ENCODE data around the gene AGAP1. TPM values are rescaled to one million over a fixed set of nuclear protein-coding genes. Genes with fewer than 3 reads are reported as not detected.

Gene AGAP1
- total RNA-seq, 1 donor from 2014 or later: 39.4 TPM

DNA sequence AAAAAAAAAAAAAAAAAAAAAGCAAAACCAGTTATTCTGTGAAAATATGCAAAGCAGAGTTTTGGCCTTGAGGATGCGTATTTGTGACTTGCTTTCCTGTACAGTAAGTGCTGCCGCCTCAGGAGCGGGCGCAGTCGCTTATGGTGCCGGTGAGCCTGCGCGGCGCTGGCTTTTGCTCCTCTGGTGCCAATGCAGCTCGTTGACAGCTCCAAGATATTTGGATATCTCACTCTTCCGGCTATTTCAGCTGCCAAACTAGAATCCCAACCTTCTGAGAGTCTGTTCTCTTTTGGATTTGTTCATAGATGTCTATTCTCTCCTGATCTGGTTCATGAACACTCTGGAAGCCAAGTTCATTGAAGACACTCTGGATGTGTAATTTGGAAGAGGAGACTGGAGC, 184.1 kb downstream of the AGAP1 start:
- no peak overlapping the region for H3K4me3 Mint-ChIP-seq (ENCODE audit: unreplicated experiment)
- no peak overlapping the region for H3K27ac Mint-ChIP-seq (ENCODE audit: unreplicated experiment)
- H3K27me3 ChIP-seq (ENCODE audit: insufficient read depth, low read length): peaks cover 5% of the 10 kb centered on the region
- no peaks in the 10 kb centered on the region for H3K9me3 Mint-ChIP-seq (ENCODE audit: unreplicated experiment)
- no peak overlapping the region for H3K9ac ChIP-seq (ENCODE audit: low read length)
- no peaks in the 10 kb centered on the region for H3K9me3 ChIP-seq (ENCODE audit: insufficient read depth, low read depth, low read length)
- H3K4me1 Mint-ChIP-seq (ENCODE audit: low read depth, unreplicated experiment): peaks cover 30% of the 10 kb centered on the region
- TF ChIP-seq, protein P1, sequence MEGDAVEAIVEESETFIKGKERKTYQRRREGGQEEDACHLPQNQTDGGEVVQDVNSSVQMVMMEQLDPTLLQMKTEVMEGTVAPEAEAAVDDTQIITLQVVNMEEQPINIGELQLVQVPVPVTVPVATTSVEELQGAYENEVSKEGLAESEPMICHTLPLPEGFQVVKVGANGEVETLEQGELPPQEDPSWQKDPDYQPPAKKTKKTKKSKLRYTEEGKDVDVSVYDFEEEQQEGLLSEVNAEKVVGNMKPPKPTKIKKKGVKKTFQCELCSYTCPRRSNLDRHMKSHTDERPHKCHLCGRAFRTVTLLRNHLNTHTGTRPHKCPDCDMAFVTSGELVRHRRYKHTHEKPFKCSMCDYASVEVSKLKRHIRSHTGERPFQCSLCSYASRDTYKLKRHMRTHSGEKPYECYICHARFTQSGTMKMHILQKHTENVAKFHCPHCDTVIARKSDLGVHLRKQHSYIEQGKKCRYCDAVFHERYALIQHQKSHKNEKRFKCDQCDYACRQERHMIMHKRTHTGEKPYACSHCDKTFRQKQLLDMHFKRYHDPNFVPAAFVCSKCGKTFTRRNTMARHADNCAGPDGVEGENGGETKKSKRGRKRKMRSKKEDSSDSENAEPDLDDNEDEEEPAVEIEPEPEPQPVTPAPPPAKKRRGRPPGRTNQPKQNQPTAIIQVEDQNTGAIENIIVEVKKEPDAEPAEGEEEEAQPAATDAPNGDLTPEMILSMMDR (IDR thresholded peaks at IDR 0.05; ENCODE audit: insufficient read depth, low read depth, low read length): no peak
- TF ChIP-seq EZH2 (IDR thresholded peaks at IDR 0.05; ENCODE audit: insufficient read depth, low read length): no peak
- H3K36me3 ChIP-seq (ENCODE audit: insufficient read depth, low read length): no peaks in the 10 kb centered on the region
- H2AFZ ChIP-seq (ENCODE audit: low read depth, low read length): no peak overlapping the region
- peaks cover 24% of the 10 kb centered on the region for H3K79me2 ChIP-seq (ENCODE audit: insufficient read depth, low read length)
- no peaks in the 10 kb centered on the region for H3K27me3 Mint-ChIP-seq (ENCODE audit: low read depth, unreplicated experiment)
- H3K4me3 ChIP-seq (ENCODE audit: insufficient read depth, low read depth, low read length): no peak overlapping the region
- H3K36me3 Mint-ChIP-seq (ENCODE audit: low read depth, unreplicated experiment): no peaks in the 10 kb centered on the region
- peaks cover 81% of the 10 kb centered on the region for H4K20me1 ChIP-seq (ENCODE audit: insufficient read depth, low read length)
- no peak for FAIRE-seq
- no peak overlapping the region for H3K27ac ChIP-seq (ENCODE audit: low read depth, low read length)
- no peak overlapping the region for H3K4me2 ChIP-seq (ENCODE audit: low read length)
- H3K4me1 ChIP-seq (ENCODE audit: insufficient read depth, low read length): no peaks in the 10 kb centered on the region
- DNase-seq (ENCODE audit: low read depth): no peak

DNA sequence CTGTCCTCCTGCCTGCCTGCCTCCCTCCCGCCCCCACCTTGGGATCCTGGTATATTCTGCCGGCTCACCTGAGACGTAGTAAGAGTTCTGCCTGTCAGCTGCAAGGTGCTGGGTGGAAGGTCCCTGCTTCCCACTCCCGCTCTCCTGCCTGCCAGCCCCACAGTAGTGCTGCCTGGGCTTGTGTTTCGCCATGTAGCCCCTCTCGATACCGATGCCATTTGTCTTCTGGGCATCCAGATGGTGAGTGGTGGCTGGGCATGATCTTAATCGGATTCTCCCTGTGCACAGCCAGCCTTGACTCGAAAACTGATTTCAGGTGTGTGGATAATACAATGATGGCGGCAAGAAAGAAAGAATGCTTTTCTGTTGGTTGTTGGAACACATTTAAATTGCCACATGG, 184.9 kb downstream of the AGAP1 start:
- no peak for FAIRE-seq
- Histone ChIP-seq H4K20me1 (ENCODE audit: insufficient read depth, low read length) (peaks cover 74% of the 10 kb centered on the region), H3K9ac (ENCODE audit: low read length) (no peak overlapping the region), H3K27ac (ENCODE audit: low read depth, low read length) (no peak overlapping the region), H3K4me2 (ENCODE audit: low read length) (no peak overlapping the region), H3K36me3 (ENCODE audit: insufficient read depth, low read length) (no peaks in the 10 kb centered on the region), H3K27me3 (ENCODE audit: insufficient read depth, low read length) (no peaks in the 10 kb centered on the region), H3K4me3 (ENCODE audit: insufficient read depth, low read depth, low read length) (no peak overlapping the region), H3K4me1 (ENCODE audit: insufficient read depth, low read length) (no peaks in the 10 kb centered on the region), H3K9me3 (ENCODE audit: insufficient read depth, low read depth, low read length) (no peaks in the 10 kb centered on the region), H2AFZ (ENCODE audit: low read depth, low read length) (no peak overlapping the region), H3K79me2 (ENCODE audit: insufficient read depth, low read length) (peaks cover 24% of the 10 kb centered on the region)
- TF ChIP-seq EZH2 (IDR thresholded peaks at IDR 0.05; ENCODE audit: insufficient read depth, low read length): no peak
- TF ChIP-seq, protein P1 (IDR thresholded peaks at IDR 0.05; ENCODE audit: insufficient read depth, low read depth, low read length): no peak
- Mint-ChIP-seq H3K9me3 (ENCODE audit: unreplicated experiment) (no peaks in the 10 kb centered on the region), H3K27ac (ENCODE audit: unreplicated experiment) (no peak overlapping the region), H3K4me1 (ENCODE audit: low read depth, unreplicated experiment) (peaks cover 24% of the 10 kb centered on the region), H3K4me3 (ENCODE audit: unreplicated experiment) (no peak overlapping the region), H3K36me3 (ENCODE audit: low read depth, unreplicated experiment) (no peaks in the 10 kb centered on the region), H3K27me3 (ENCODE audit: low read depth, unreplicated experiment) (no peaks in the 10 kb centered on the region)
- DNase-seq (ENCODE audit: low read depth): no peak

DNA sequence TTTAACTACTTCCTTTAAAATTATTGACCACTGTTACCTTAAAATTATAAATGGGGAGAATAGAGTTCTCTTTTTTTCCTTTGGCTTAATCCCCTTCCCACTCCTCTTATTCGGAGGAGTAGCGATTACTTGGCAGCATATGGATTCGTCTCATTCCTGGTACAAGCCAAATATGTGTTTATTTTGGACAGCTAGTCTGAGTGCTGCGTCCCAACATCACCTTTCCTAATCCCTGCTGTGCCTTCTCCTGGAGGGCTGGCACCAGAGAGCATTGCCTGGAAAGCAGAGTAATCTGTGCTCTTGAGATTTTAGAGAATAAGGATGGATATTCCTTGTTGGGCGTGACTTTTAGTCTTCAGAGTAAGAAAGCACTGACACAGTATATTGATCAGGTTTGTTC, 185.6 kb downstream of the AGAP1 start:
- Histone ChIP-seq H3K27ac (ENCODE audit: low read depth, low read length) (no peak overlapping the region), H3K4me2 (ENCODE audit: low read length) (no peak overlapping the region), H3K9ac (ENCODE audit: low read length) (no peak overlapping the region), H2AFZ (ENCODE audit: low read depth, low read length) (no peak overlapping the region), H3K36me3 (ENCODE audit: insufficient read depth, low read length) (no peaks in the 10 kb centered on the region), H3K79me2 (ENCODE audit: insufficient read depth, low read length) (peaks cover 28% of the 10 kb centered on the region), H3K4me3 (ENCODE audit: insufficient read depth, low read depth, low read length) (no peak overlapping the region), H3K27me3 (ENCODE audit: insufficient read depth, low read length) (no peaks in the 10 kb centered on the region), H3K9me3 (ENCODE audit: insufficient read depth, low read depth, low read length) (no peaks in the 10 kb centered on the region), H4K20me1 (ENCODE audit: insufficient read depth, low read length) (peaks cover 71% of the 10 kb centered on the region), H3K4me1 (ENCODE audit: insufficient read depth, low read length) (no peaks in the 10 kb centered on the region)
- DNase-seq (ENCODE audit: low read depth) (no peak), FAIRE-seq (no peak)
- Mint-ChIP-seq H3K9me3 (ENCODE audit: unreplicated experiment) (no peaks in the 10 kb centered on the region), H3K27me3 (ENCODE audit: low read depth, unreplicated experiment) (no peaks in the 10 kb centered on the region), H3K27ac (ENCODE audit: unreplicated experiment) (no peak overlapping the region), H3K36me3 (ENCODE audit: low read depth, unreplicated experiment) (no peaks in the 10 kb centered on the region), H3K4me1 (ENCODE audit: low read depth, unreplicated experiment) (peaks cover 22% of the 10 kb centered on the region), H3K4me3 (ENCODE audit: unreplicated experiment) (no peak overlapping the region)
- TF ChIP-seq EZH2 (IDR thresholded peaks at IDR 0.05; ENCODE audit: insufficient read depth, low read length): no peak
- TF ChIP-seq, protein P1 (IDR thresholded peaks at IDR 0.05; ENCODE audit: insufficient read depth, low read depth, low read length): no peak
